ENCODE data around the gene ACKR4. TPM values are rescaled to one million over a fixed set of nuclear protein-coding genes. Genes with fewer than 3 reads are reported as not detected.
"Not testable (repeated sequence)": the region's sequence is repeated elsewhere in the genome, so short reads cannot be mapped to it uniquely, and the experiment has no call there.

The ACKR4 gene
- total and polyA plus RNA-seq, 12 donors, result 0.36 to 2.4 (median 1.5) TPM

GRCh38 chr3:132637590-132637989 lies 40.5 kb downstream of the ACKR4 start:
- no peak for TF ChIP-seq POLR2A (IDR thresholded peaks at IDR 0.05)
- TF ChIP-seq, protein P1, sequence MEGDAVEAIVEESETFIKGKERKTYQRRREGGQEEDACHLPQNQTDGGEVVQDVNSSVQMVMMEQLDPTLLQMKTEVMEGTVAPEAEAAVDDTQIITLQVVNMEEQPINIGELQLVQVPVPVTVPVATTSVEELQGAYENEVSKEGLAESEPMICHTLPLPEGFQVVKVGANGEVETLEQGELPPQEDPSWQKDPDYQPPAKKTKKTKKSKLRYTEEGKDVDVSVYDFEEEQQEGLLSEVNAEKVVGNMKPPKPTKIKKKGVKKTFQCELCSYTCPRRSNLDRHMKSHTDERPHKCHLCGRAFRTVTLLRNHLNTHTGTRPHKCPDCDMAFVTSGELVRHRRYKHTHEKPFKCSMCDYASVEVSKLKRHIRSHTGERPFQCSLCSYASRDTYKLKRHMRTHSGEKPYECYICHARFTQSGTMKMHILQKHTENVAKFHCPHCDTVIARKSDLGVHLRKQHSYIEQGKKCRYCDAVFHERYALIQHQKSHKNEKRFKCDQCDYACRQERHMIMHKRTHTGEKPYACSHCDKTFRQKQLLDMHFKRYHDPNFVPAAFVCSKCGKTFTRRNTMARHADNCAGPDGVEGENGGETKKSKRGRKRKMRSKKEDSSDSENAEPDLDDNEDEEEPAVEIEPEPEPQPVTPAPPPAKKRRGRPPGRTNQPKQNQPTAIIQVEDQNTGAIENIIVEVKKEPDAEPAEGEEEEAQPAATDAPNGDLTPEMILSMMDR (IDR thresholded peaks at IDR 0.05), result no peak
- H3K27ac ChIP-seq, result no peak overlapping the region
- H3K4me1 ChIP-seq (replicated peaks in 1 of 2), result no peaks in the 10 kb centered on the region
- peaks cover 0 to 11% of the 10 kb centered on the region in 2 donors for H3K36me3 ChIP-seq (replicated peaks in 1 of 2)
- intact Hi-C loops (cut with DNase I), result no loop called here
- no peaks in the 10 kb centered on the region for H3K9me3 ChIP-seq (replicated peaks in 1 of 3)
- no peak for DNase-seq
- 42 to 61% (median 59%) methylated on average over 1 of the region's 1 CpG for WGBS, 4 donors
- no peaks in the 10 kb centered on the region for H3K27me3 ChIP-seq
- no peak overlapping the region for H3K4me3 ChIP-seq

DNA sequence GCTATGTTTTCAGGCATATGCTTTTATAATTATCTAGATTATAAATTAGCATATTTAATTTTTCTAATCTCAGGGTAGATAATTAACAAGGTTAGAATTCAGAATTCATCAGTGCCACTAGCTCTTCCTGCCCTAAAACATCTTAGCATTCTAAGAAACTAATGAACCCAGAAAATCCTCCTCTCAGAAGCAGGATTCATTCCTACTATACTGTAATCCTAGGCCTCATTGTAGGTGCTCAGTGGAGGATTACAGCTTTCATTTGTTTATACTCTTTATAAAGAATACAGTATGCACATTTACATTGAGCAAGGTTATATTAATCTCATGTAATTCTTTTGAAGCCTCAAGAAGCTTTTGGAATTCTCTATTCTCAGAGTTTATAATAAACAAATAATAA lies 41.6 kb downstream of the ACKR4 start:
- H3K27me3 ChIP-seq, result no peaks in the 10 kb centered on the region
- TF ChIP-seq, protein P1 (IDR thresholded peaks at IDR 0.05), result no peak
- no peak for TF ChIP-seq POLR2A (IDR thresholded peaks at IDR 0.05)
- no peak overlapping the region for H3K27ac ChIP-seq
- H3K36me3 ChIP-seq (replicated peaks in 1 of 2), result peaks cover 0 to 11% of the 10 kb centered on the region in 2 donors
- intact Hi-C loops (cut with DNase I), result no loop called here
- H3K4me3 ChIP-seq, result no peak overlapping the region
- DNase-seq, result no peak
- no peaks in the 10 kb centered on the region for H3K4me1 ChIP-seq (replicated peaks in 1 of 2)
- H3K9me3 ChIP-seq (replicated peaks in 1 of 3), result no peaks in the 10 kb centered on the region

DNA sequence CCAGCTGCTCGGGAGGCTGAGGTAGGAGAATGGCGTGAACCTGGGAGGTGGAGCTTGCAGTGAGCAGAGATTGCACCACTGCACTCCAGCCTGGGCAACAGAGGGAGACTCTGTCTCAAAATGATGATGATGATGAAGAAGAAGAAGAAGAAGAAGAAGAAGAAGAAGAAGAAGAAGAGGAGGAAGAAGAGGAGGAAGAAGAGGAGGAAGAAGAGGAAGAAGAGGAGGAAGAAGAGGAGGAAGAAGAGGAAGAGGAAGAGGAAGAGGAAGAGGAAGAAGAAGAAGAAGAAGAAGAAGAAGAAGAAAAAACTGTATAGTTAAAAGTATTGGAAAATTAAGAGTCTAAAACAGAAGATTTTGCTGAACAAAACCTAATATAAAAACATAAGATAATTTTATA lies 44.4 kb downstream of the ACKR4 start:
- H3K9me3 ChIP-seq (replicated peaks in 1 of 3); DNase-seq; H3K4me3 ChIP-seq; H3K4me1 ChIP-seq (replicated peaks in 1 of 2); H3K27ac ChIP-seq; H3K27me3 ChIP-seq: not testable (repeated sequence)
- intact Hi-C loops (cut with DNase I), result loop anchor here in 1 of 2 donors (5.0 kb wide), 1 partner anchor 104 kb away; no protein-coding TSS in a partner anchor
- WGBS, 4 donors, result 89 to 91% (median 91%) methylated on average over 2 of the region's 2 CpGs
- H3K36me3 ChIP-seq (replicated peaks in 1 of 2), result peaks cover 0 to 11% of the 10 kb centered on the region in 2 donors

DNA sequence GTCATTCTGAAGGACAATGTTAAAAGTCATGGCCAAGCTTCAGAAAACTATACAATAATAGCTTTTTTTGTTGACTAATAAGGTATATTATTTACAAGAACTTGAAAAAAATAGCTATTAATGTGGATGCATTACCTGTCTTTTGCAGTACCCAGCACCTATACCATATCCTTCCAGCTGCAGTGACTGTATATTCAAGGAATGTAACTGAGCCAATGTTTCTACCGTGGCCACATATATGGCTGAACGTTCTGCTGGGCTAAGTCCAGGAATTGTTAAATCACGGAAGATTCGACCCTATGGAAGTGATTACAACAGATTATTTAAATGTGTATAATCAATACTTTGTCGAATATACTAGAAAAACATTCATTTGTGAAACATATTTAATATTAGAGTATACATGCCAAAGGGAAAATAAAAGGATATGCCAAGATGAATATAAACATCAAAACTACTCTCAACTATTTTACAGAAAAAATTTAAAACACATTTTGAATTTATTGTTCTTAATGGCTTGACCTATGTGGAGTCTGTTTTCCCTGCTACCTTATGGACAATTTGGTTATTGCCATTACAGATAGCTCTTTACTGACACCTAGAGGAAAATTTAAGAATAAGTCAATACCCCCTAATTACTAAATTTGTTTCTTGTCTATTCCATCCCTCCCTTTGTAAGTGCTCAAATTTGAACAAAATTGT lies 44.9 kb downstream of the ACKR4 start:
- intact Hi-C loops (cut with DNase I), result loop anchor here (2.0 to 5.0 kb wide), 2 partner anchors 105 kb away; no protein-coding TSS in a partner anchor
- 60 to 71% (median 67%) methylated on average over 5 of the region's 5 CpGs for WGBS, 4 donors

More for the DNA sequence above, 44.9 kb downstream of the ACKR4 start:
- DNase-seq, result no peak
- Histone ChIP-seq H3K27me3 (no peaks in the 10 kb centered on the region), H3K36me3 (replicated peaks in 1 of 2) (peaks cover 0 to 11% of the 10 kb centered on the region in 2 donors), H3K9me3 (replicated peaks in 1 of 3) (no peaks in the 10 kb centered on the region), H3K4me3 (no peak overlapping the region), H3K27ac (no peak overlapping the region), H3K4me1 (replicated peaks in 1 of 2) (no peaks in the 10 kb centered on the region)
- TF ChIP-seq, protein P1 (IDR thresholded peaks at IDR 0.05), result peak; percentile 58 to 89 (median 82)
- no peak for TF ChIP-seq POLR2A (IDR thresholded peaks at IDR 0.05)

All from adrenal gland (tissue), 12 donors.